Activated CD4-positive, alpha-beta memory T cell treated with anti-CD3 and anti-CD28 coated beads for 36 hours (primary cell): Measurements from ENCODE around the gene ADCY5. TPM values are rescaled to one million over a fixed set of nuclear protein-coding genes. Genes with fewer than 3 reads are reported as not detected.

Source experiments
- CTCF ChIA-PET: fragments of 350-600 bp; sonication (Branson Sonifier 250); formaldehyde crosslinking; loops from one replicate; lab custom pipeline; 2021; ENCODE audit warnings: antibody characterized with exemption, inconsistent platforms; lab: Charles Lee
- POLR2A ChIA-PET: fragments of 350-600 bp; sonication (Branson Sonifier 250); formaldehyde crosslinking; loops from one replicate; lab custom pipeline; 2021; ENCODE audit warnings: antibody characterized with exemption; lab: Charles Lee
- DNase-seq: peaks from one replicate; pipeline ENCODE4 v3.0.0-alpha.2; 2020
- H3K27ac Mint-ChIP-seq: one replicate; pipeline ENCODE4 v1.8.0; 2021; ENCODE audit warnings: mixed read lengths
- H3K27me3 Mint-ChIP-seq: one replicate; pipeline ENCODE4 v1.8.0; 2021; ENCODE audit warnings: mixed read lengths
- H3K36me3 Mint-ChIP-seq: one replicate; pipeline ENCODE4 v1.8.0; 2021; ENCODE audit warnings: mixed read lengths
- H3K4me1 Mint-ChIP-seq: one replicate; pipeline ENCODE4 v1.8.0; 2021; ENCODE audit warnings: low read depth, mixed read lengths
- H3K4me3 Mint-ChIP-seq: one replicate; pipeline ENCODE4 v1.8.0; 2021; ENCODE audit warnings: mild to moderate bottlenecking, mixed read lengths
- H3K9me3 Mint-ChIP-seq: one replicate; pipeline ENCODE4 v1.8.0; 2021; ENCODE audit warnings: mixed read lengths
- intact Hi-C: fragments of 100-400 bp; cut with micrococcal nuclease; formaldehyde crosslinking; loops from one replicate; pipeline ENCODE4 v1.15.1; 2023
- total RNA-seq, 2 experiments: library from RNA; stranded (reverse); gene quantifications; one replicate each; pipeline ENCODE4 v1.2.3, GENCODE V29; 2021

ADCY5 gene
- total RNA-seq, 2 experiments from 2014 or later, result not detected

- no peak overlapping the region for H3K4me3 Mint-ChIP-seq
- POLR2A ChIA-PET, result no interaction called here
- H3K36me3 Mint-ChIP-seq, result no peaks in the 10 kb centered on the region
- intact Hi-C loops, result no loop called here
- CTCF ChIA-PET, result interaction anchor here (1.0 kb wide), 1 partner anchor 39 kb away, joined by 3 read pairs; no protein-coding TSS in a partner anchor
- H3K4me1 Mint-ChIP-seq, result no peaks in the 10 kb centered on the region
- no peak for DNase-seq
- H3K9me3 Mint-ChIP-seq, result no peaks in the 10 kb centered on the region
- H3K27me3 Mint-ChIP-seq, result no peaks in the 10 kb centered on the region
- H3K27ac Mint-ChIP-seq, result no peak overlapping the region
Observed at GRCh38 chr3:123411340-123412040, 37.4 kb downstream of the ADCY5 start.

GRCh38 chr3:123410149-123410515 is 38.8 kb downstream of the ADCY5 start:
- H3K36me3 Mint-ChIP-seq, result no peaks in the 10 kb centered on the region
- no peak for DNase-seq
- intact Hi-C loops, result no loop called here
- CTCF ChIA-PET, result no interaction called here
- H3K4me1 Mint-ChIP-seq, result no peaks in the 10 kb centered on the region
- no peaks in the 10 kb centered on the region for H3K27me3 Mint-ChIP-seq
- no peaks in the 10 kb centered on the region for H3K9me3 Mint-ChIP-seq
- H3K27ac Mint-ChIP-seq, result no peak overlapping the region
- POLR2A ChIA-PET, result no interaction called here
- H3K4me3 Mint-ChIP-seq, result no peak overlapping the region

- Mint-ChIP-seq H3K9me3 (no peaks in the 10 kb centered on the region), H3K36me3 (no peaks in the 10 kb centered on the region), H3K27me3 (no peaks in the 10 kb centered on the region), H3K4me3 (no peak overlapping the region), H3K27ac (no peak overlapping the region), H3K4me1 (no peaks in the 10 kb centered on the region)
- intact Hi-C loops, result no loop called here
- no peak for DNase-seq
- POLR2A ChIA-PET, result no interaction called here
- CTCF ChIA-PET, result no interaction called here
Observed at GRCh38 chr3:123409443-123410148, 39.3 kb downstream of the ADCY5 start.

GRCh38 chr3:123406598-123406997 is 42.3 kb downstream of the ADCY5 start:
- intact Hi-C loops, result no loop called here
- H3K4me3 Mint-ChIP-seq, result no peak overlapping the region
- H3K27me3 Mint-ChIP-seq, result no peaks in the 10 kb centered on the region
- ChIA-PET POLR2A (no interaction called here), CTCF (no interaction called here)
- no peaks in the 10 kb centered on the region for H3K9me3 Mint-ChIP-seq
- no peak for DNase-seq
- no peaks in the 10 kb centered on the region for H3K4me1 Mint-ChIP-seq
- no peaks in the 10 kb centered on the region for H3K36me3 Mint-ChIP-seq
- H3K27ac Mint-ChIP-seq, result no peak overlapping the region

GRCh38 chr3:123405936-123406510 is 42.9 kb downstream of the ADCY5 start:
- Mint-ChIP-seq H3K36me3 (no peaks in the 10 kb centered on the region), H3K4me1 (no peaks in the 10 kb centered on the region), H3K27ac (no peak overlapping the region), H3K9me3 (no peaks in the 10 kb centered on the region), H3K27me3 (no peaks in the 10 kb centered on the region), H3K4me3 (no peak overlapping the region)
- ChIA-PET CTCF (no interaction called here), POLR2A (no interaction called here)
- DNase-seq, result no peak
- intact Hi-C loops, result no loop called here

GRCh38 chr3:123405021-123405420 is 43.9 kb downstream of the ADCY5 start:
- no peaks in the 10 kb centered on the region for H3K9me3 Mint-ChIP-seq
- ChIA-PET CTCF (no interaction called here), POLR2A (no interaction called here)
- peaks cover 2% of the 10 kb centered on the region for H3K27me3 Mint-ChIP-seq
- DNase-seq, result no peak
- H3K4me3 Mint-ChIP-seq, result no peak overlapping the region
- no peaks in the 10 kb centered on the region for H3K36me3 Mint-ChIP-seq
- H3K4me1 Mint-ChIP-seq, result no peaks in the 10 kb centered on the region
- no peak overlapping the region for H3K27ac Mint-ChIP-seq
- intact Hi-C loops, result no loop called here

- H3K36me3 Mint-ChIP-seq, result no peaks in the 10 kb centered on the region
- H3K4me1 Mint-ChIP-seq, result no peaks in the 10 kb centered on the region
- DNase-seq, result no peak
- no peaks in the 10 kb centered on the region for H3K9me3 Mint-ChIP-seq
- H3K4me3 Mint-ChIP-seq, result no peak overlapping the region
- H3K27me3 Mint-ChIP-seq, result peaks cover 3% of the 10 kb centered on the region
- CTCF ChIA-PET, result no interaction called here
- POLR2A ChIA-PET, result interaction anchor here (0.5 kb wide), 1 partner anchor 793 kb away, joined by 3 read pairs; no protein-coding TSS in a partner anchor
- H3K27ac Mint-ChIP-seq, result no peak overlapping the region
- intact Hi-C loops, result no loop called here
Observed at GRCh38 chr3:123404391-123404790, 44.5 kb downstream of the ADCY5 start.

GRCh38 chr3:123401836-123402530 is 46.9 kb downstream of the ADCY5 start:
- intact Hi-C loops, result no loop called here
- ChIA-PET POLR2A (no interaction called here), CTCF (no interaction called here)
- no peak for DNase-seq
- Mint-ChIP-seq H3K9me3 (no peaks in the 10 kb centered on the region), H3K27me3 (peaks cover 6% of the 10 kb centered on the region), H3K27ac (no peak overlapping the region), H3K4me3 (no peak overlapping the region), H3K4me1 (no peaks in the 10 kb centered on the region), H3K36me3 (no peaks in the 10 kb centered on the region)

- Mint-ChIP-seq H3K4me3 (no peak overlapping the region), H3K4me1 (no peaks in the 10 kb centered on the region), H3K9me3 (no peaks in the 10 kb centered on the region), H3K36me3 (no peaks in the 10 kb centered on the region), H3K27ac (no peak overlapping the region), H3K27me3 (peaks cover 8% of the 10 kb centered on the region)
- ChIA-PET CTCF (no interaction called here), POLR2A (no interaction called here)
- intact Hi-C loops, result no loop called here
- no peak for DNase-seq
Observed at GRCh38 chr3:123400169-123400568, 48.7 kb downstream of the ADCY5 start.

GRCh38 chr3:123399653-123400052 is 49.2 kb downstream of the ADCY5 start:
- Mint-ChIP-seq H3K36me3 (no peaks in the 10 kb centered on the region), H3K9me3 (no peaks in the 10 kb centered on the region), H3K27me3 (peaks cover 10% of the 10 kb centered on the region), H3K27ac (no peak overlapping the region), H3K4me1 (no peaks in the 10 kb centered on the region), H3K4me3 (no peak overlapping the region)
- DNase-seq, result no peak
- intact Hi-C loops, result no loop called here
- ChIA-PET POLR2A (no interaction called here), CTCF (no interaction called here)

- intact Hi-C loops, result no loop called here
- no peaks in the 10 kb centered on the region for H3K36me3 Mint-ChIP-seq
- H3K4me1 Mint-ChIP-seq, result no peaks in the 10 kb centered on the region
- ChIA-PET POLR2A (no interaction called here), CTCF (no interaction called here)
- no peak overlapping the region for H3K4me3 Mint-ChIP-seq
- peaks cover 15% of the 10 kb centered on the region for H3K27me3 Mint-ChIP-seq
- no peaks in the 10 kb centered on the region for H3K9me3 Mint-ChIP-seq
- H3K27ac Mint-ChIP-seq, result no peak overlapping the region
- no peak for DNase-seq
Observed at GRCh38 chr3:123397921-123398785, 50.7 kb downstream of the ADCY5 start.
